ENCODE data around the gene UROS. TPM values are rescaled to one million over a fixed set of nuclear protein-coding genes. Genes with fewer than 3 reads are reported as not detected.

UROS gene
- total RNA-seq, 4 donors from 2014 or later: 28.8 to 55.7 (median 44.6) TPM

- no peak for DNase-seq (ENCODE audit: low spot score in 2 of 2)
- Histone ChIP-seq H3K36me3 (peaks cover 0 to 19% (median 11%) of the 10 kb centered on the region in 3 donors), H3K9me3 (no peaks in the 10 kb centered on the region), H3K4me1 (peaks cover 0 to 48% (median 23%) of the 10 kb centered on the region in 4 donors), H3K27ac (peak overlapping the region; percentile 56 to 93 (median 87)), H3K4me3 (peak overlapping the region; percentile 75 to 98 (median 91)), H3K27me3 (no peaks in the 10 kb centered on the region)
- WGBS, 2 donors: 0 to 1% methylated on average over 20 of the region's 20 CpGs
- TF ChIP-seq EP300 (IDR thresholded peaks at IDR 0.05): no peak
- no peak for TF ChIP-seq CTCF (IDR thresholded peaks at IDR 0.05)
- TF ChIP-seq POLR2A (IDR thresholded peaks at IDR 0.05): no peak
Measured at GRCh38 chr10:125823663-125824251, 699 bp upstream of the UROS start.

- DNase-seq (ENCODE audit: low spot score in 2 of 2): no peak
- 42 to 59% methylated on average over 1 of the region's 1 CpG for whole genome bisulfite sequencing, 2 donors
- TF ChIP-seq POLR2A (IDR thresholded peaks at IDR 0.05) (no peak), EP300 (IDR thresholded peaks at IDR 0.05) (no peak), CTCF (IDR thresholded peaks at IDR 0.05) (no peak)
- peaks cover 0 to 7% (median 0%) of the 10 kb centered on the region in 3 donors for H3K36me3 ChIP-seq
- no peaks in the 10 kb centered on the region for H3K27me3 ChIP-seq
- peaks cover 0 to 40% (median 23%) of the 10 kb centered on the region in 4 donors for H3K4me1 ChIP-seq
- no peak overlapping the region for H3K27ac ChIP-seq
- H3K9me3 ChIP-seq: no peaks in the 10 kb centered on the region
- H3K4me3 ChIP-seq: no peak overlapping the region
Measured at GRCh38 chr10:125820701-125821100, 2.4 kb downstream of the UROS start.

- Histone ChIP-seq H3K36me3 (peaks cover 0 to 39% (median 4%) of the 10 kb centered on the region in 3 donors), H3K4me1 (peaks cover 0 to 20% (median 9%) of the 10 kb centered on the region in 4 donors), H3K27me3 (no peaks in the 10 kb centered on the region), H3K4me3 (no peak overlapping the region), H3K27ac (no peak overlapping the region), H3K9me3 (no peaks in the 10 kb centered on the region)
- TF ChIP-seq CTCF (IDR thresholded peaks at IDR 0.05): no peak
- no peak for TF ChIP-seq POLR2A (IDR thresholded peaks at IDR 0.05)
- TF ChIP-seq EP300 (IDR thresholded peaks at IDR 0.05): no peak
- no peak for DNase-seq (ENCODE audit: low spot score in 2 of 2)
- 84 to 87% methylated on average over 6 of the region's 6 CpGs for WGBS, 2 donors
Measured at GRCh38 chr10:125817337-125817946, 5.6 kb downstream of the UROS start.

GRCh38 chr10:125816548-125816947 lies 6.5 kb downstream of the UROS start:
- TF ChIP-seq CTCF (IDR thresholded peaks at IDR 0.05): no peak
- TF ChIP-seq EP300 (IDR thresholded peaks at IDR 0.05): no peak
- TF ChIP-seq POLR2A (IDR thresholded peaks at IDR 0.05): no peak
- no peak overlapping the region for H3K4me3 ChIP-seq
- H3K4me1 ChIP-seq: peaks cover 0 to 11% (median 2%) of the 10 kb centered on the region in 4 donors
- 91 to 94% methylated on average over 4 of the region's 4 CpGs for WGBS, 2 donors
- H3K27ac ChIP-seq: no peak overlapping the region
- peaks cover 0 to 48% (median 4%) of the 10 kb centered on the region in 3 donors for H3K36me3 ChIP-seq
- no peaks in the 10 kb centered on the region for H3K27me3 ChIP-seq
- no peak for DNase-seq (ENCODE audit: low spot score in 2 of 2)
- H3K9me3 ChIP-seq: no peaks in the 10 kb centered on the region

- H3K27me3 ChIP-seq: no peaks in the 10 kb centered on the region
- no peak for TF ChIP-seq CTCF (IDR thresholded peaks at IDR 0.05)
- TF ChIP-seq EP300 (IDR thresholded peaks at IDR 0.05): no peak
- TF ChIP-seq POLR2A (IDR thresholded peaks at IDR 0.05): no peak
- H3K9me3 ChIP-seq: no peaks in the 10 kb centered on the region
- peaks cover 0 to 56% (median 4%) of the 10 kb centered on the region in 3 donors for H3K36me3 ChIP-seq
- 43 to 64% methylated on average over 1 of the region's 1 CpG for WGBS, 2 donors
- no peak overlapping the region for H3K4me3 ChIP-seq
- peaks cover 0 to 3% (median 0%) of the 10 kb centered on the region in 4 donors for H3K4me1 ChIP-seq
- H3K27ac ChIP-seq: no peak overlapping the region
- DNase-seq (ENCODE audit: low spot score in 2 of 2): no peak
Measured at GRCh38 chr10:125815764-125816163, 7.3 kb downstream of the UROS start.
